HL-60 (cell line): Measurements from ENCODE around the gene EMP1.

Experiments used
- DNase-seq, 2 experiments: peaks; one replicate each; pipeline ENCODE4 v3.0.0-alpha.2; 2010 to 2020; ENCODE audit warnings: low read depth in 1 of 2, low spot score in 1 of 2
- H3K27ac ChIP-seq: fragments of 250-450 bp; sonication (Bioruptor Pico); replicated peaks from 2 replicates; pipeline ENCODE4 v1.5.1; 2020; ENCODE audit warnings: mild to moderate bottlenecking, moderate library complexity
- H3K27me3 ChIP-seq: fragments of 250-450 bp; sonication (Bioruptor Pico); 2 replicates; pipeline ENCODE4 v1.5.1; 2021; ENCODE audit warnings: mild to moderate bottlenecking, moderate library complexity; ENCODE audit not compliant: insufficient read depth, poor library complexity, severe bottlenecking
- H3K4me3 ChIP-seq: replicated peaks from 2 replicates; pipeline ENCODE4 v1.5.1; 2011; ENCODE audit warnings: mild to moderate bottlenecking, control low read depth, low read length; ENCODE audit not compliant: insufficient read depth
- CTCF ChIP-seq: IDR thresholded peaks from one replicate; pipeline ENCODE4 v1.5.1; 2011; ENCODE audit warnings: low read length, control low read depth, inconsistent platforms; ENCODE audit not compliant: insufficient read depth
- GABPA ChIP-seq: IDR thresholded peaks from 2 replicates; pipeline ENCODE4 v1.6.1; 2012; ENCODE audit warnings: low read depth
- POLR2AphosphoS5 ChIP-seq: IDR thresholded peaks from 2 replicates; pipeline ENCODE4 v1.6.1; 2012; ENCODE audit warnings: low read depth
- REST ChIP-seq: IDR thresholded peaks from 2 replicates; pipeline ENCODE4 v1.6.1; 2012; ENCODE audit warnings: low read depth; ENCODE audit not compliant: insufficient replicate concordance
- SPI1 ChIP-seq: IDR thresholded peaks from 2 replicates; pipeline ENCODE4 v1.6.1; 2012; ENCODE audit warnings: low read depth, mild to moderate bottlenecking, borderline replicate concordance

The EMP1 gene

GRCh38 chr12:13169272-13169671 lies 27.3 kb upstream of the EMP1 start:
- DNase-seq, result no peak
- Histone ChIP-seq H3K27me3 (no peaks in the 10 kb centered on the region), H3K27ac (no peak overlapping the region), H3K4me3 (no peak overlapping the region)
- TF ChIP-seq REST (no peak), POLR2AphosphoS5 (no peak), CTCF (no peak), SPI1 (no peak), GABPA (no peak)

GRCh38 chr12:13170892-13171490 lies 25.5 kb upstream of the EMP1 start:
- no peak overlapping the region for H3K27ac ChIP-seq
- no peak overlapping the region for H3K4me3 ChIP-seq
- no peaks in the 10 kb centered on the region for H3K27me3 ChIP-seq
- DNase-seq, result no peak
- TF ChIP-seq SPI1 (no peak), GABPA (no peak), POLR2AphosphoS5 (no peak), REST (no peak), CTCF (no peak)

- no peak overlapping the region for H3K27ac ChIP-seq
- TF ChIP-seq POLR2AphosphoS5, result no peak
- TF ChIP-seq GABPA, result no peak
- no peak for TF ChIP-seq SPI1
- no peak for TF ChIP-seq REST
- no peak for TF ChIP-seq CTCF
- no peak overlapping the region for H3K4me3 ChIP-seq
- H3K27me3 ChIP-seq, result no peaks in the 10 kb centered on the region
- no peak for DNase-seq
These were observed 24.3 kb upstream of the EMP1 start for GRCh38 chr12:13171921-13172859.
